ENCODE data around the gene ZCCHC24.

DNA sequence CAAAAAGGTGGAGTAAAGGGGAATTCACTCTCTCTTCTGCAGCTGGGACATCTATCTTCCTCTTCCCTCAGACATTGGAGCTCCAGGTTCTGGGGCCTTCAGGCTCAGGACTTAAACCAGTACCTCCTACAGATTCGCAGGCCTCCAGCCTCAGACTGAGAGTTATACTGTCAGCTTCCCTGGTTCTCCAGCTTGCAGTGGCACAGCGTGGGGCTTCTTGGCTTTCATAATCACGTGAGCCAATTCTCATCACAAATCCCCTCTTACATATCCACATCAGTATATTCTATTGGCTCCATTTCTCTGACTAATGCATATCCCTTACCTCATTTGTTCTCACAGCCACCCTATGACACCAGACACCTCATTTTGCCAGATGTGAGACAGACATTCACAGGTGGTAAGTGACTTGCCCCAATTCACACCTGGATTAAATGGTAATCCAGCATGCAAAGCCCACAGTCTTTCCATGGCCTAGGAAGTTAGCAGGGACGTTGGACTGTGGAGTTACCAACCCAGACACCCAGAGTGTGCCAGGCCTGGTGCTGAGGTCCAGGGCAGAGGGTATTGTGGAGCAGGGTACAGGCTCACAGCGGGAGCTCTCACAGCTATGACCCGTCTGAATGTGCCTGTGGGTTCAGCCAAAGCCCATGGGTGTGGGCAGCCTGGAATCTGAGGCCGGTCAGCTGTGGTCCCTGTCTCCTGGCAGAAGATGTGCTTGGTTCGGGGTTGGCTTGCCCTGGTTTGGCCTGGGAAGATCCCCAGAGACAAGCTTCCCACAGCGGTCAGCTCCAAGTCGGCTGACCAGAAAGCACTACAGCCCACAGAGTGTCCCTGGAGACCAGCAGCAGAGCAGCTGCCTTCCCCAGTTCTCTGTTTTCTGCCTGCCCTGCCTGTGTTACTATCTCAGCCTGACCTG is 18.4 kb upstream of the ZCCHC24 start:
- TF ChIP-seq ZNF274 (IDR thresholded peaks at IDR 0.05; ENCODE audit: low read depth, low read length) (no peak), YY1 (IDR thresholded peaks at IDR 0.05; ENCODE audit: insufficient read depth, insufficient read length) (no peak)

Data from NT2/D1 (cell line).